GM12874 (cell line): ENCODE data around the gene COG5.

Source experiments
- CTCF ChIP-seq: IDR thresholded peaks from 2 replicates; pipeline ENCODE4 v1.5.1; 2011; ENCODE audit warnings: low read depth, mild to moderate bottlenecking, control low read depth, low read length, moderate library complexity; ENCODE audit not compliant: insufficient read depth

Gene COG5

GRCh38 chr7:107267138-107267537 is 296.6 kb downstream of the COG5 start:
- TF ChIP-seq CTCF, result no peak

GRCh38 chr7:107264723-107265122 is 299.0 kb downstream of the COG5 start:
- TF ChIP-seq CTCF, result no peak

- no peak for TF ChIP-seq CTCF
Observed at GRCh38 chr7:107262857-107263256, 300.9 kb downstream of the COG5 start.

- TF ChIP-seq CTCF, result no peak
Observed at GRCh38 chr7:107258737-107259136, 305.0 kb downstream of the COG5 start.

- TF ChIP-seq CTCF, result no peak
Observed at GRCh38 chr7:107255602-107256001, 308.1 kb downstream of the COG5 start.

- TF ChIP-seq CTCF, result no peak
Observed at GRCh38 chr7:107254398-107254985, 309.2 kb downstream of the COG5 start.

GRCh38 chr7:107253599-107253998 is 310.1 kb downstream of the COG5 start:
- TF ChIP-seq CTCF, result no peak
